Mammary epithelial cell (primary cell): Measurements from ENCODE around the gene TRAIP.

ENCODE experiments used
- EZH2 ChIP-seq: IDR thresholded peaks from 2 replicates; pipeline ENCODE4 v1.6.1; 2012; ENCODE audit warnings: low read length, inconsistent platforms, borderline replicate concordance
- TF ChIP-seq, protein P1 (sequence below), 2 donors: IDR thresholded peaks in 1 of 2; conservative IDR thresholded peaks in 1 of 2; 2 replicates each; pipeline ENCODE4 v1.5.1; 2011 to 2012; ENCODE audit warnings: inconsistent platforms in 2 of 2, low read length in 2 of 2, mild to moderate bottlenecking in 2 of 2, control low read depth in 1 of 2, low read depth in 1 of 2; ENCODE audit not compliant: insufficient read depth in 1 of 2; ENCODE audit errors: extremely low read depth in 1 of 2

DNA sequence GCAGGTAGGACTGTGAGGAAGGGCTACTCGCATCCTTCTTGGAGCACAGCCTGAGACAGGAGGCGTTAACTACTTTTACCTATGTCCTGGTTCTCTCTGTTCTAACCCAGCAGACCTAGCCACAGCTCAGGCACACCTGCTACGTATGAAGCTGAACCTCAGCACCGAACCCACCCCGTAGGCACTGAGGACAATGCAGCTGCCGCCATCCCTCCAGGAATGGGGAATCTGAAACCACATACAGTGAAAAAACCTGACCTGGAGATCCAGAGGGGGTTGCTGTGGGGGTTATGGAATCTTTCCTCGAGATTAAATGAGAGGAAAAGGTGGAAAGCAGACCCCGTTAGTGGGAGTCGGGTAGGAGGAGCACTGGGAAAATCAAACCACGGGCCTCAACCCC, 32.9 kb upstream of the TRAIP start:
- TF ChIP-seq, protein P1, sequence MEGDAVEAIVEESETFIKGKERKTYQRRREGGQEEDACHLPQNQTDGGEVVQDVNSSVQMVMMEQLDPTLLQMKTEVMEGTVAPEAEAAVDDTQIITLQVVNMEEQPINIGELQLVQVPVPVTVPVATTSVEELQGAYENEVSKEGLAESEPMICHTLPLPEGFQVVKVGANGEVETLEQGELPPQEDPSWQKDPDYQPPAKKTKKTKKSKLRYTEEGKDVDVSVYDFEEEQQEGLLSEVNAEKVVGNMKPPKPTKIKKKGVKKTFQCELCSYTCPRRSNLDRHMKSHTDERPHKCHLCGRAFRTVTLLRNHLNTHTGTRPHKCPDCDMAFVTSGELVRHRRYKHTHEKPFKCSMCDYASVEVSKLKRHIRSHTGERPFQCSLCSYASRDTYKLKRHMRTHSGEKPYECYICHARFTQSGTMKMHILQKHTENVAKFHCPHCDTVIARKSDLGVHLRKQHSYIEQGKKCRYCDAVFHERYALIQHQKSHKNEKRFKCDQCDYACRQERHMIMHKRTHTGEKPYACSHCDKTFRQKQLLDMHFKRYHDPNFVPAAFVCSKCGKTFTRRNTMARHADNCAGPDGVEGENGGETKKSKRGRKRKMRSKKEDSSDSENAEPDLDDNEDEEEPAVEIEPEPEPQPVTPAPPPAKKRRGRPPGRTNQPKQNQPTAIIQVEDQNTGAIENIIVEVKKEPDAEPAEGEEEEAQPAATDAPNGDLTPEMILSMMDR (conservative IDR thresholded peaks at IDR 0.05 in 1 of 2, IDR thresholded peaks at IDR 0.05 in 1 of 2; ENCODE audit: extremely low read depth in 1 of 2, insufficient read depth in 1 of 2, low read depth in 1 of 2, low read length in 2 of 2), result no peak
- no peak for TF ChIP-seq EZH2
